OCI-LY7 (cell line): ENCODE results near the gene SLC4A4. TPM values are rescaled to one million over a fixed set of nuclear protein-coding genes. Genes with fewer than 3 reads are reported as not detected.

Experiments
- BruUV-seq: library from RNA; stranded (reverse); fragments of 400-500 nt; replicated peaks from 2 replicates; lab custom pipeline; 2021; lab: Mats Ljungman, UMichigan
- CTCF ChIA-PET: fragments of 300-600 bp; sonication (Branson Sonifier 250); formaldehyde crosslinking; loops from one replicate; lab custom pipeline; 2022; ENCODE audit warnings: antibody characterized with exemption; ENCODE audit not compliant: unreplicated experiment; lab: Charles Lee
- POLR2A ChIA-PET: fragments of 300-600 bp; sonication (Branson Sonifier 250); formaldehyde crosslinking; loops from one replicate; lab custom pipeline; 2022; ENCODE audit warnings: antibody characterized with exemption; lab: Charles Lee
- DNase-seq: peaks from one replicate; pipeline ENCODE4 v3.0.0-alpha.2; 2015; ENCODE audit warnings: low spot score
- H2AFZ ChIP-seq: fragments of 200-600 bp; sonication (generic), shearing (Covaris generic); 2 replicates; pipeline ENCODE4 v1.6.1; 2014; ENCODE audit warnings: mild to moderate bottlenecking, antibody characterized with exemption, low read length, moderate library complexity
- H3K27ac ChIP-seq: fragments of 200-600 bp; sonication (generic); 2 replicates; pipeline ENCODE4 v1.5.1; 2014; ENCODE audit warnings: mixed run types, low read depth, mild to moderate bottlenecking, moderate library complexity, low read length, inconsistent platforms; ENCODE audit not compliant: poor library complexity, severe bottlenecking
- H3K36me3 ChIP-seq: fragments of 200-600 bp; sonication (generic); 2 replicates; pipeline ENCODE4 v1.6.1; 2014; ENCODE audit warnings: mild to moderate bottlenecking, antibody characterized with exemption, low read length, moderate library complexity, mixed read lengths; ENCODE audit not compliant: insufficient read depth
- H3K4me1 ChIP-seq: fragments of 200-600 bp; sonication (generic); 2 replicates; pipeline ENCODE4 v1.5.1; 2014; ENCODE audit warnings: mild to moderate bottlenecking, low read length; ENCODE audit not compliant: insufficient read depth, poor library complexity, severe bottlenecking
- H3K4me2 ChIP-seq: fragments of 200-600 bp; sonication (generic); 2 replicates; pipeline ENCODE4 v1.6.1; 2014; ENCODE audit warnings: mild to moderate bottlenecking, low read length
- H3K4me3 ChIP-seq: fragments of 200-600 bp; sonication (generic); 2 replicates; pipeline ENCODE4 v1.5.1; 2014; ENCODE audit warnings: mild to moderate bottlenecking, low read depth, low read length; ENCODE audit not compliant: poor library complexity, severe bottlenecking
- H3K79me2 ChIP-seq: fragments of 200-600 bp; sonication (generic); 2 replicates; pipeline ENCODE4 v1.6.1; 2016; ENCODE audit warnings: low read depth, mild to moderate bottlenecking, low read length, moderate library complexity, mixed read lengths; ENCODE audit not compliant: insufficient read depth
- H3K9me2 ChIP-seq: fragments of 200-600 bp; sonication (generic); 2 replicates; pipeline ENCODE4 v1.6.1; 2016; ENCODE audit warnings: mild to moderate bottlenecking, low read length, mixed read lengths; ENCODE audit not compliant: insufficient read depth
- H3K9me3 ChIP-seq: fragments of 200-600 bp; sonication (generic); 2 replicates; pipeline ENCODE4 v1.6.1; 2014; ENCODE audit warnings: mild to moderate bottlenecking, mixed run types, low read length, mixed read lengths
- H4K20me1 ChIP-seq: fragments of 200-600 bp; sonication (generic); 2 replicates; pipeline ENCODE4 v1.6.1; 2014; ENCODE audit warnings: mild to moderate bottlenecking, antibody characterized with exemption, low read length, moderate library complexity, mixed read lengths; ENCODE audit not compliant: insufficient read depth
- EZH2phosphoT487 ChIP-seq: fragments of 200-600 bp; sonication (generic); IDR thresholded peaks from 2 replicates; pipeline ENCODE4 v1.6.1; 2018; ENCODE audit warnings: low read depth, borderline replicate concordance, mild to moderate bottlenecking, mixed run types, antibody characterized with exemption, low read length, moderate library complexity, mixed read lengths
- intact Hi-C: fragments of 100-400 bp; cut with micrococcal nuclease; formaldehyde crosslinking; loops from one replicate; pipeline ENCODE4 v1.10.0; 2022; ENCODE audit not compliant: unreplicated experiment
- total RNA-seq, 2 experiments: library from RNA; depleted of rRNA in 1 of 2; stranded (reverse); fragments of >200 nt in 1 of 2; shearing (Covaris generic) in 1 of 2; gene quantifications; 2 replicates each; pipeline ENCODE4 v1.2.3, GENCODE V29; 2014 to 2022
- TF ChIP-seq, protein P1 (sequence below): fragments of 200-600 bp; sonication (generic); conservative IDR thresholded peaks from 2 replicates; pipeline ENCODE4 v1.5.1; 2014; ENCODE audit warnings: mild to moderate bottlenecking, antibody characterized with exemption, low read length, moderate library complexity, mixed read lengths

Gene SLC4A4
- total RNA-seq, 2 experiments from 2014 or later, result not detected

DNA sequence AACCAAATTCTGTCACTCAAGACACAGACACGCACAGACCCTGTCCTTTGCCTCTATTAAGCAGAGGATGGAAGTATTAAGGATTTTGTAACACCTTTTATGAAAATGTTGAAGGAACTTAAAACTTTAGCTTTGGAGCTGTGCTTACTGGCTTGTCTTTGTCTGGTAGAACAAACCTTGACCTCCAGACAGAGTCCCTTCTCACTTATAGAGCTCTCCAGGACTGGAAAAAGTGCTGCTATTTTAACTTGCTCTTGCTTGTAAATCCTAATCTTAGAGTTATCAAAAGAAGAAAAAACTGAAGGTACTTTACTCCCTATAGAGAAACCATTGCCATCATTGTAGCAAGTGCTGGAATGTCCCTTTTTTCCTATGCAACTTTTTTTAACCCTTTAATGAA, 229.3 kb downstream of the SLC4A4 start:
- DNase-seq, result no peak
- TF ChIP-seq, protein P1, sequence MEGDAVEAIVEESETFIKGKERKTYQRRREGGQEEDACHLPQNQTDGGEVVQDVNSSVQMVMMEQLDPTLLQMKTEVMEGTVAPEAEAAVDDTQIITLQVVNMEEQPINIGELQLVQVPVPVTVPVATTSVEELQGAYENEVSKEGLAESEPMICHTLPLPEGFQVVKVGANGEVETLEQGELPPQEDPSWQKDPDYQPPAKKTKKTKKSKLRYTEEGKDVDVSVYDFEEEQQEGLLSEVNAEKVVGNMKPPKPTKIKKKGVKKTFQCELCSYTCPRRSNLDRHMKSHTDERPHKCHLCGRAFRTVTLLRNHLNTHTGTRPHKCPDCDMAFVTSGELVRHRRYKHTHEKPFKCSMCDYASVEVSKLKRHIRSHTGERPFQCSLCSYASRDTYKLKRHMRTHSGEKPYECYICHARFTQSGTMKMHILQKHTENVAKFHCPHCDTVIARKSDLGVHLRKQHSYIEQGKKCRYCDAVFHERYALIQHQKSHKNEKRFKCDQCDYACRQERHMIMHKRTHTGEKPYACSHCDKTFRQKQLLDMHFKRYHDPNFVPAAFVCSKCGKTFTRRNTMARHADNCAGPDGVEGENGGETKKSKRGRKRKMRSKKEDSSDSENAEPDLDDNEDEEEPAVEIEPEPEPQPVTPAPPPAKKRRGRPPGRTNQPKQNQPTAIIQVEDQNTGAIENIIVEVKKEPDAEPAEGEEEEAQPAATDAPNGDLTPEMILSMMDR, result no peak
- TF ChIP-seq EZH2phosphoT487, result no peak
- no peak overlapping the region for H2AFZ ChIP-seq
- H3K4me3 ChIP-seq, result no peak overlapping the region
- CTCF ChIA-PET, result no interaction called here
- BruUV-seq, result no TSS peak
- no peaks in the 10 kb centered on the region for H3K4me1 ChIP-seq
- no peaks in the 10 kb centered on the region for H4K20me1 ChIP-seq
- H3K4me2 ChIP-seq, result no peak overlapping the region
- no peaks in the 10 kb centered on the region for H3K79me2 ChIP-seq
- H3K9me2 ChIP-seq, result no peaks in the 10 kb centered on the region
- H3K27ac ChIP-seq, result no peak overlapping the region
- no peaks in the 10 kb centered on the region for H3K9me3 ChIP-seq
- intact Hi-C loops, result no loop called here
- POLR2A ChIA-PET, result no interaction called here
- no peaks in the 10 kb centered on the region for H3K36me3 ChIP-seq

DNA sequence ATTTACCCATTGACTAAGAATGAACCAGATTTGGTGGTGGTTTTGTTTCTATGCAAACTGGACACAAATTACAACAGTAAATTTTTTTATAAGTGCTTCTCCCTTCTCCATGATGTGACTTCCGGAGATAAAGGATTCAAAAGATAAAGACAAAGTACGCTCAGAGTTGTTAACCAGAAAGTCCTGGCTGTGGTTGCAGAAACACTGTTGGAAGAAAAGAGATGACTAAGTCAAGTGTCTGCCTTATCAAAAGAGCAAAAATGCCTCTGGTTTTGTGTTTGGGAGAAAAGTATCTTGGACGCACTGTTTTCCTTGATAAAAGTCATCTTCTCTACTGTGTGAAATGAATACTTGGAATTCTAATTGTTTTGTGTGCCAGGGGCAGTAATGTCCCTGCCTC, 231.7 kb downstream of the SLC4A4 start:
- Histone ChIP-seq H3K4me3 (no peak overlapping the region), H3K4me1 (no peaks in the 10 kb centered on the region), H3K79me2 (no peaks in the 10 kb centered on the region), H3K36me3 (no peaks in the 10 kb centered on the region), H4K20me1 (no peaks in the 10 kb centered on the region), H3K4me2 (no peak overlapping the region), H3K9me3 (no peaks in the 10 kb centered on the region), H3K9me2 (no peaks in the 10 kb centered on the region), H2AFZ (no peak overlapping the region), H3K27ac (no peak overlapping the region)
- CTCF ChIA-PET, result no interaction called here
- intact Hi-C loops, result no loop called here
- TF ChIP-seq, protein P1, result no peak
- no peak for TF ChIP-seq EZH2phosphoT487
- DNase-seq, result no peak
- POLR2A ChIA-PET, result no interaction called here
- BruUV-seq, result no TSS peak

DNA sequence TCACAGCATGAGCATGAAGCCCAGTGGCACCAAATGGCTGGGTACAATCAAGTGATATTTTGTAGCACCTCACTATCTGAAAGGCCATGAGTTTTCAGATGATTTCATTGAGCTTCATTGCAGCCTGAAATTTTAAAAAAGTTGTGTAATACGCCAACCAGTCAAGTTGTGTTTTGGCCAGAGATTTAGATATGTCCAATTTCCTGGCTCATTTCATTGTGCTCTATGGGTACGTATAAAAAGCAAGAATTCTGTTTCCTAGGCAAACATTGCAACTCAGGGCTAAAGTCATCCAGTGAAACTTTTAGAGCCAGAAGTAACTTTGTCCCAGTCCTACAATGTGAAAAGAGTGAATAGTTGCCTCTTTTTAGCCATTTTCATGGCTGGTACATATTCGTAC, 232.5 kb downstream of the SLC4A4 start:
- Histone ChIP-seq H3K9me2 (no peaks in the 10 kb centered on the region), H4K20me1 (no peaks in the 10 kb centered on the region), H3K4me1 (no peaks in the 10 kb centered on the region), H3K4me3 (no peak overlapping the region), H2AFZ (no peak overlapping the region), H3K4me2 (no peak overlapping the region), H3K79me2 (no peaks in the 10 kb centered on the region), H3K36me3 (no peaks in the 10 kb centered on the region), H3K9me3 (no peaks in the 10 kb centered on the region), H3K27ac (no peak overlapping the region)
- intact Hi-C loops, result no loop called here
- no TSS peak for BruUV-seq
- ChIA-PET CTCF (no interaction called here), POLR2A (no interaction called here)
- TF ChIP-seq, protein P1, result no peak
- no peak for TF ChIP-seq EZH2phosphoT487
- no peak for DNase-seq
